ENCODE results near the gene TNRC18.
A peak's percentile ranks its signal among the peaks of the same experiment; 100 is the strongest.
"Not testable (repeated sequence)": the region's sequence is repeated elsewhere in the genome, so short reads cannot be mapped to it uniquely, and the experiment has no call there.

Gene TNRC18

GRCh38 chr7:5330288-5330687 is 93.3 kb downstream of the TNRC18 start:
- TF ChIP-seq CTCF (IDR thresholded peaks at IDR 0.05; ENCODE audit: poor library complexity, severe bottlenecking): no peak
- Histone ChIP-seq H3K27me3 (ENCODE audit: insufficient read depth, poor library complexity, severe bottlenecking) (no peaks in the 10 kb centered on the region), H3K4me1 (ENCODE audit: insufficient read depth, poor library complexity, severe bottlenecking) (no peaks in the 10 kb centered on the region), H3K4me3 (ENCODE audit: severe bottlenecking) (no peak overlapping the region), H3K27ac (ENCODE audit: poor library complexity, severe bottlenecking) (no peak overlapping the region), H3K36me3 (ENCODE audit: low read depth) (peaks cover 55% of the 10 kb centered on the region), H3K9me3 (ENCODE audit: severe bottlenecking) (no peaks in the 10 kb centered on the region)
- ATAC-seq (ENCODE audit: low read depth) (no peak), DNase-seq (ENCODE audit: low spot score) (no peak)

- Histone ChIP-seq H3K36me3 (ENCODE audit: low read depth) (peaks cover 46% of the 10 kb centered on the region), H3K9me3 (ENCODE audit: severe bottlenecking) (no peaks in the 10 kb centered on the region), H3K27me3 (ENCODE audit: insufficient read depth, poor library complexity, severe bottlenecking) (no peaks in the 10 kb centered on the region), H3K4me1 (ENCODE audit: insufficient read depth, poor library complexity, severe bottlenecking) (no peaks in the 10 kb centered on the region), H3K4me3 (ENCODE audit: severe bottlenecking) (no peak overlapping the region), H3K27ac (ENCODE audit: poor library complexity, severe bottlenecking) (no peak overlapping the region)
- DNase-seq (ENCODE audit: low spot score) (no peak), ATAC-seq (ENCODE audit: low read depth) (no peak)
- TF ChIP-seq CTCF (IDR thresholded peaks at IDR 0.05; ENCODE audit: poor library complexity, severe bottlenecking): no peak
These were observed 98.7 kb downstream of the TNRC18 start for GRCh38 chr7:5324961-5325360.

GRCh38 chr7:5323800-5324781 is 99.5 kb downstream of the TNRC18 start:
- ATAC-seq (ENCODE audit: low read depth); H3K27ac ChIP-seq (ENCODE audit: poor library complexity, severe bottlenecking); H3K9me3 ChIP-seq (ENCODE audit: severe bottlenecking); DNase-seq (ENCODE audit: low spot score); H3K4me3 ChIP-seq (ENCODE audit: severe bottlenecking); H3K27me3 ChIP-seq (ENCODE audit: insufficient read depth, poor library complexity, severe bottlenecking); H3K4me1 ChIP-seq (ENCODE audit: insufficient read depth, poor library complexity, severe bottlenecking): not testable (repeated sequence)
- peaks cover 48% of the 10 kb centered on the region for H3K36me3 ChIP-seq (ENCODE audit: low read depth)

GRCh38 chr7:5322621-5323410 is 100.8 kb downstream of the TNRC18 start:
- Histone ChIP-seq H3K4me3 (ENCODE audit: severe bottlenecking) (no peak overlapping the region), H3K27ac (ENCODE audit: poor library complexity, severe bottlenecking) (no peak overlapping the region), H3K9me3 (ENCODE audit: severe bottlenecking) (no peaks in the 10 kb centered on the region), H3K27me3 (ENCODE audit: insufficient read depth, poor library complexity, severe bottlenecking) (no peaks in the 10 kb centered on the region), H3K36me3 (ENCODE audit: low read depth) (peaks cover 58% of the 10 kb centered on the region), H3K4me1 (ENCODE audit: insufficient read depth, poor library complexity, severe bottlenecking) (no peaks in the 10 kb centered on the region)
- TF ChIP-seq CTCF (IDR thresholded peaks at IDR 0.05; ENCODE audit: poor library complexity, severe bottlenecking): no peak
- DNase-seq (ENCODE audit: low spot score) (no peak), ATAC-seq (ENCODE audit: low read depth) (peak; percentile 8; the same call in 1 of the 3 replicates)

GRCh38 chr7:5320802-5321396 is 102.7 kb downstream of the TNRC18 start:
- DNase-seq (ENCODE audit: low spot score) (no peak), ATAC-seq (ENCODE audit: low read depth) (no peak)
- TF ChIP-seq CTCF (IDR thresholded peaks at IDR 0.05; ENCODE audit: poor library complexity, severe bottlenecking): no peak
- Histone ChIP-seq H3K36me3 (ENCODE audit: low read depth) (peaks cover 51% of the 10 kb centered on the region), H3K4me1 (ENCODE audit: insufficient read depth, poor library complexity, severe bottlenecking) (no peaks in the 10 kb centered on the region), H3K4me3 (ENCODE audit: severe bottlenecking) (no peak overlapping the region), H3K27ac (ENCODE audit: poor library complexity, severe bottlenecking) (no peak overlapping the region), H3K27me3 (ENCODE audit: insufficient read depth, poor library complexity, severe bottlenecking) (no peaks in the 10 kb centered on the region), H3K9me3 (ENCODE audit: severe bottlenecking) (no peaks in the 10 kb centered on the region)

All from RWPE2 (cell line).